HG02763 (cell line): ENCODE results near the gene TMEM256.
"Not testable (repeated sequence)": the region's sequence is repeated elsewhere in the genome, so short reads cannot be mapped to it uniquely, and the experiment has no call there.

Experiments
- ATAC-seq: cut with Tn5 transposase; IDR thresholded peaks from one replicate; pipeline ENCODE4 v1.9.1; 2021; ENCODE audit warnings: mild to moderate bottlenecking, moderate library complexity; ENCODE audit not compliant: unreplicated experiment

The TMEM256 gene

GRCh38 chr17:7384489-7385081, 19.3 kb downstream of the TMEM256 start:
- no peak for ATAC-seq

- peak; percentile 61 for ATAC-seq
Measured at GRCh38 chr17:7383742-7384488, 20.0 kb downstream of the TMEM256 start.

GRCh38 chr17:7383371-7383741, 20.5 kb downstream of the TMEM256 start:
- no peak for ATAC-seq

DNA sequence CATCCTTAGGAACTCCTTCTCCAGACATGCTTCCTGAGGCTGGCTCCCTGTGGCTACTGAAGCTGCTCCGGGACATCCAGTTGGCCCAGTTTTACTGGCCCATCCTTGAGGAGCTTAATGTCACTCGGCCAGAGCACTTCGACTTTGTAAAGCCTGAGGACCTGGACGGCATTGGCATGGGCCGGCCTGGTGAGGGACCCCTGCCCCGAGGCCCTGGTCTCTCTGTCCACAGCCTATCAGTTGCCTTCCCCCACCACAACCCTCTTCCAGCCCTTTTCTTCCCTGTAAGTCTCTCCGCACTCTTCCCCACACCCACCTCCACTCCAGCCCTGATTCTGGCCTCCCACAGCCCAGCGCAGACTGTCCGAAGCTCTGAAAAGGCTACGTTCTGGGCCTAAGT, 21.0 kb downstream of the TMEM256 start:
- no peak for ATAC-seq

GRCh38 chr17:7380855-7381683, 22.8 kb downstream of the TMEM256 start, which contains the start of gene TNK1:
TSS of gene TNK1 (plus strand) at chr17:7381089. CDS start at chr17:7382927, 1,838 bp downstream.
- no peak for ATAC-seq

DNA sequence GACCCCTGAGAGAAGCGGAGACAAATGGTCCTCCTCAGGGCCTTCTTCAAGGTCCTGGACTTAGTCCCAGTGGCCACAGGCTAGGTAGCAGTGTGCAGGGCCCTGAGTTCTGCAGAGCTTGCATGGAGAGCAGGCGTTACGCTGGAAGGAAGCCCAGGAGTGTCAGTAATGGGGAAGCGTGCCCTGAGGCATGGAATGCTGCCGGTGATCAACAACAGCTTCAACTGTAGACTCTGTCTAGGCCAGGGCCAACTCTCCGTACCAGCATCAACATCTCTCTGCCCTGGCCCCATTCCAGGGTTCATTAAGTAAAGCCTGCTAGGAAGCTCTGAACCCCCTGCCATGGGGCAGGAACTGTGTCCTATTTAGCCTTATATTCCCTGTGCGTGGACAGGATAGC, 23.6 kb downstream of the TMEM256 start:
- no peak for ATAC-seq

GRCh38 chr17:7379134-7379533, 24.8 kb downstream of the TMEM256 start:
- ATAC-seq = no peak

DNA sequence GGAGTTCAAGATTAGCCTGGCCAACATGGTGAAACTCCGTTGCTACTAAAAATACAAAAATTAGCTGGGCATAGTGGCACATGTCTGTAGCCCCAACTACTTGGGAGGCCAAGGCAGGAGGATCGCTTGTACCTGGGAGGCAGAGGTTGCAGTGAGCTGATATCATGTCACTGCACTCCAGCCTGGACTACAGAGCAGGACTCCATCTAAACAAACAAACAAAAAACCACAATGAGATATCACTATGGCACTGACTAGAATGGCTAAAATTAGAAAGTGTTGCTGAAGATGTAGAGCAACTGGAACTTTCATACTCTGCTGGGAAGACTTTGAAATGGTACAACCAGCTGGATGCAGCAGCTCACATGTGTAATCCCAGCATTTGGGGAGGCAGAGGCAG, 29.5 kb downstream of the TMEM256 start:
- ATAC-seq = no peak

GRCh38 chr17:7370853-7371252, 33.0 kb downstream of the TMEM256 start:
- no peak for ATAC-seq

DNA sequence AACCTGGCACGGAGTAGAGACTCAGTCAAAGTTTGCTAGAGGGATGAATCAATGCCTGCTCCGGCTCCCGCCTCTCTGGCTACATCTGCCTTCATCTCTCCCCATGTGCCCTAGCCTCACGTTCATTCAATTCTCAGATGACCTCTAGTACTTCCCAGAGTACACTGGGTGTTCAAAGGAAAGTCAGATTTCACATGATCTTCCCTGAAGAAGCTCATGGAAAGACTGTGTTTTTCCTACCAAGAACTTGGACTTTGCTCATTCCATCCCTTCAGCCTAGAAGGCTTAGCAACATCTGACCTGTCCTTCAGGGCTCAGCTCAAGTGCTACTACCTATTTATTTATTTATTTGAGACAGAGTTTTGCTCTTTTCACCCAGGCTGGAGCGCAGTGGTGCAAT, 34.1 kb downstream of the TMEM256 start:
- no peak for ATAC-seq

GRCh38 chr17:7368599-7368994, 35.3 kb downstream of the TMEM256 start:
- not testable (repeated sequence) for ATAC-seq

DNA sequence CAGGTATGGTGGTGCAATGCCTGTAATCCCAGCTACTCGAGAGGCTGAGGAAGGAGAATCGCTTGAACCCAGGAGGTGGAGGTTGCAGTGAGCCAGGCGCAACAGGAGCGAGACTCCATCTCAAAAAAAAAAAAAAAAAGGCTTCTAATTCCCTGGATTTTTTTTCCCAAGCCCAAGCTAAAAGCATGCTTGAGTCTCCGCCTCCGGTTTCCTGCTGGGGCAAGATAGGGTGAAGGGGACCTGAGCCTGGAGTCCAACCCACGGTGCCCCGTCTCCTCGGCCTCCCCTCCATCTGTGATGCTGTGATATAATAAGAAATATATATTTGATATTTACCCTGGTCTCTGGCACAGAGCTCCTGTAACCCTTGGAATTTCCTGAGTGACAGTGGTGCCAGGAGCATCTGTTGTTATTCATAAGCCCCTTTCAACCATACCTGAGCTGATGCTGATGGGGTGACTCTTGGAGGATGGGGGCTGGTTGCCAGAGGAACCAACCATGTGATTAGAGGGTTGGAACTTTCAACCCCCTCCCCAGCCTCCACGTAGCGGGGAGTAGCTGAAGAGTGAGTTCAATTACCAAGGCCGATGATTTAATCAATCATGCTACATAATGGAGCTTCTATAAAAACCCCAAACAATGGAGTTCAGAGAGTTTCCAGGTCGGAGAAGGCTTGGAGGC, 35.8 kb downstream of the TMEM256 start:
- ATAC-seq = no peak

DNA sequence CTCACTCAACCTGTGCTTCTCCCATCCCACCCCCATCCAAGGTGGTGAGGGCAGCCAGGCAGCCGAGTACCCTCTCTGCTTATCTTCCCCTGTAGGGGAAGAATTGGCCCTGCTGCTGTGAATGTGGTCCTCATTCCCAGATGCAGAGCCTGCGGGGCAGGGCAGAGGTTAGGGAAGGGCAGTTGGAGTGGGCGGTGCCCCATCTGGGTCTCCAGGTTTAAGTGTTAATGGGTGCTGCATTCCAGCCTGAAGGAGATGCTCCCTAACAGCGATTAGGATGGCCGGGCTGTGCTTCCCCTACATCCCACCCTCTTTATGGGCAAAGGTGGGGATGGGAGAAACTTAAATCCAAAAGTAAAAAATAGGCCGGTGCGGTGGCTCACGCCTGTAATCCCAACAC, 36.8 kb downstream of the TMEM256 start:
- ATAC-seq = no peak

DNA sequence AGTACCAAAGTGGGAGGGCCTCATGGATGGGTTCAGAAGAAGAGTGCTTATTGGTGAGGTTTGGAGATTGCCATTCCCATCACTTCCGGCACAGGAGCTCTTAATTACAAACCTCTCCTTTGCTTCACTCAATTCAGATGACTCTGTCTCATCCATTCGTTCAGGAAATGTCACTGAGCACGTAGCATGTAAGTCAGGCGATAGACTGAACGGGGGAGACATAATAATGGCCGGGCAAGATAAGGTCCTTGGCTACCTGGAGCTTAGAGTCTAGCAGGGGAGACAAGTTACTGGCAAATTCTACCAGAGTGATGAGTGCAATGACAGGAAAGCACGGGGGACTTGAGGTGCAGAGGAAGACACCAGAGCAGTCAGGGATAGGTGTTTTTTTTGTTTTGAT, 37.9 kb downstream of the TMEM256 start:
- not testable (repeated sequence) for ATAC-seq

DNA sequence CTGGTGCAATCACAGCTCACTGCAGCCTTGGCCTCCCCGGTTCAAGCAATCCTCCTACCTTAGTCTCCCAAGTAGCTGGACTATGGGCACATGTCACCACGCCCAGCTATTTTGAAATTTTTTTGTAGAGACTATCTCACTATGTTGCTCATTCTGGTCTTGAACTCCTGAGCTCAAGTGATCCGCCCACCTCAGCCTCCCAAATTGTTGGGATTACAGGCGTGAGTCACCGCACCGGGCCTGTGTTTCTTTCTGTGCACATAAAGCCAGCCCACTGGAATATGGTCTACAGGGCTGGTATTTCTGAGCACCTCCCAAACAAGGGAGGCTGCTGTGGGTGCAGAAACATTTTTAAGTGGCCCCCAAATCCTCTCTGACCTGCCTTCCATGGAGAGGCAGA, 40.6 kb downstream of the TMEM256 start:
- ATAC-seq = no peak

DNA sequence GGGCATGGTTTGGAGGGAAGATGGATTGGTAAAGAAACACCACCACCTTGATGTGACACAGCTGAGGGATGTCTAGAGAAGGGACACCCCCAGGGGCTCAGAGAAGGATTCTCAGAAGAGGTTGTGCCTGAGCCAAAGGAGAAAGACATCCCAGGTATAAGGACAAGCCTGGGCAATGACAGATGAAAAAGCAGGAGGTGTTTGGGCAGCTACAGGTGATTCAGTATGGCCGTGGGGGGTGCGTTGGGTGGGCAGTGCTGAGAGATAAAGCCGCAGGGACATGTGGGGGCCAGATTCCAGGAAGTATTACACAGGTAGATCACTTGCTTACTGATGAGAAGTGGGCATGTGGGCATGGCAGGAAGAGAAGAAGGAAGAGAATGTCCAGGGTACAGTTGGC, 42.0 kb downstream of the TMEM256 start:
- no peak for ATAC-seq

- ATAC-seq = no peak
Measured at GRCh38 chr17:7357381-7357780, 46.5 kb downstream of the TMEM256 start.

- ATAC-seq = no peak
Measured at GRCh38 chr17:7356756-7357155, 47.1 kb downstream of the TMEM256 start.

DNA sequence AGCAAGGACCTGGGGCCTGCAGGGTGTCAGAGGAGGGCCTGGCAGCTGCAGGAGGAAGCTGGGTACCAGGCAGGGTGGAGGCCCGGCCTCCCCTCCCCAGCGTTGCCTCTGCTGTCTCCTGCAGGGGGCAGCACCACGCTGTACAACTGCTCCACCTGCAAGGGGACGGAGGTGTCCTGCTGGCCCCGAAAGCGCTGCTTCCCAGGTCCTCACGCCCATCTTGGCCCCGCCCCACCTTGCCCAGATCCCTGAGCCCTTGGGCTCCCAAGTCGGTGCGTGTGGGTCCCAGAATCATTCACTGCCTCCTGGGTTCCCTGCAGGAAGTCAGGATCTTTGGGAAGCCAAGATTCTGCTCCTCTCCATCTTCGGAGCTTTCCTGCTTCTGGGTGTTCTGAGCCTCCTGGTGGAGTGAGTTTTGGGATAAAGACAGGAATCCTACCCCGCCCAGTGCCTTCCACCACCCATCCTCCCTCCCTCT, 47.8 kb downstream of the TMEM256 start:
- ATAC-seq = no peak

DNA sequence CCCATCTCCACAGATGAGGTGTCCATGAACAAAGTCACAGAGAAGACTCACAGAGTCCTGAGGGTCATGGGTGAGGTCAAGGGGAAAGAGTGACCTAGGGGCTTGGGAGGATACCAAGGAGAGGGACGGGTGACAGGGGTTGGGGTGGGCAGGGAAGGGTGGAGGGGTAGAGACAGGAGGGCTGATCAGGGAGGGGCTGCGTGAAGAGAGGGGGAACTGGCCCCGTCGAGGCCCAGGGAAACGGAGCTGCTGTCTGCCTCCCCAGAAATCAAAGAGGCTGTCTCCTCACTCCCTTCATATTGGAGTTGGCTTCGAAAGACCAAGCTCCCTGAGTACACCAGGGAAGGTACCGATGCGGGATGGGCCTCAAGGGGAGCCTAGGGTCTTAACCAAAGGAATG, 48.3 kb downstream of the TMEM256 start:
- no peak for ATAC-seq

GRCh38 chr17:7355053-7355452, 48.8 kb downstream of the TMEM256 start, which contains the start of gene TMEM95:
TSS of gene TMEM95 (plus strand) at chr17:7355156. CDS start at chr17:7355205, 49 bp downstream.
- ATAC-seq = no peak
